ENCODE measurements around the gene EFNA5.
"Not testable (repeated sequence)": the region's sequence is repeated elsewhere in the genome, so short reads cannot be mapped to it uniquely, and the experiment has no call there.

EFNA5 gene

DNA sequence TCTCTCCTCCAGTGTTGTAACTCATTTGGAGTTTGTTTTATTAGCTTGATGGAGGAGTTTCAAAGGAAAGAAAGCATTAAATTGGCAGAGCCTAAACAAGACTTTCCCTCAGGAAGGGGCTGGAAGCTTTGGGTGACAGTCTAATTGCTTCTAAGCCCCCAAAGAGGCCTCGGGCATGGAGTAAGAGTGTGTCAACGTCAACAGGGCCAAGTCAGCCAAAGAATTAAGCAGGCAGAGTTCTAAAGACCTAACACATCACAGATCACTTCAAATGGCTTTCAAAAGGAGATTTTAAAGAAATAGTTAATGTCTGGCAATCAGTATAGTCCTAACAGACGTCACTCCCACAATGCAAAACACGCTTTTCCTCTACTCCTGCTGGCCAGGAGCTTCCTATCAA is 234.5 kb downstream of the EFNA5 start:
- no peak for DNase-seq (ENCODE audit: low read depth, low spot score)
- H3K36me3 ChIP-seq (ENCODE audit: control insufficient read depth, insufficient read depth, low read length), result no peaks in the 10 kb centered on the region
- H3K4me3 ChIP-seq (ENCODE audit: low read length), result no peak overlapping the region
- no peaks in the 10 kb centered on the region for H3K4me1 ChIP-seq (ENCODE audit: control insufficient read depth, insufficient read depth, low read length)
- WGBS (ENCODE audit: insufficient coverage, insufficient read length), result no CpG with 5 or more reads among the region's 4 CpGs
- no peaks in the 10 kb centered on the region for H3K27me3 ChIP-seq (ENCODE audit: control insufficient read depth, insufficient read depth, low read length)
- H3K27ac ChIP-seq (ENCODE audit: low read length), result no peak overlapping the region
- H3K9me3 ChIP-seq (ENCODE audit: control insufficient read depth, insufficient read depth, low read length), result no peaks in the 10 kb centered on the region

DNA sequence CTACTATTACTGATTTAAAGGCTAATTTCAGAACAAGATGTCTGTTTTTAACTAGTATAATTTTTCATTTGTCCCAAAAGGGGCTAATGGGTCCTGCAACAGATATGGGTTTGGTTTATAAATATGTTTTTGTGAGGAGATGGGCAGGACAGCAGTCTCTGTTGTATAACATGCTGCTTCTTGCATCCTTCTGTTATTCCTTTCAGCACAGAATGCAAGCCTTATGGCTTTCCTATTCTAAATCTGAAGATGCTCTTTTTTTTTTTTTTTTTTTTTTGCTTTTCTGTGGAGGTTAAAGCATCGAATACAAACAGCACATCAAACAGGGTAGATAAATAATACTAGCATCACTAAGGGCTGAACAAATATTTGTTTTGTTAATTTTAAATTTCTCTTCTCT is 235.7 kb downstream of the EFNA5 start:
- no peaks in the 10 kb centered on the region for H3K9me3 ChIP-seq (ENCODE audit: control insufficient read depth, insufficient read depth, low read length)
- H3K27me3 ChIP-seq (ENCODE audit: control insufficient read depth, insufficient read depth, low read length), result no peaks in the 10 kb centered on the region
- no peak overlapping the region for H3K27ac ChIP-seq (ENCODE audit: low read length)
- H3K4me3 ChIP-seq (ENCODE audit: low read length), result no peak overlapping the region
- no peaks in the 10 kb centered on the region for H3K4me1 ChIP-seq (ENCODE audit: control insufficient read depth, insufficient read depth, low read length)
- H3K36me3 ChIP-seq (ENCODE audit: control insufficient read depth, insufficient read depth, low read length), result no peaks in the 10 kb centered on the region
- no CpG with 5 or more reads among the region's 1 CpG for WGBS (ENCODE audit: insufficient coverage, insufficient read length)
- no peak for DNase-seq (ENCODE audit: low read depth, low spot score)

DNA sequence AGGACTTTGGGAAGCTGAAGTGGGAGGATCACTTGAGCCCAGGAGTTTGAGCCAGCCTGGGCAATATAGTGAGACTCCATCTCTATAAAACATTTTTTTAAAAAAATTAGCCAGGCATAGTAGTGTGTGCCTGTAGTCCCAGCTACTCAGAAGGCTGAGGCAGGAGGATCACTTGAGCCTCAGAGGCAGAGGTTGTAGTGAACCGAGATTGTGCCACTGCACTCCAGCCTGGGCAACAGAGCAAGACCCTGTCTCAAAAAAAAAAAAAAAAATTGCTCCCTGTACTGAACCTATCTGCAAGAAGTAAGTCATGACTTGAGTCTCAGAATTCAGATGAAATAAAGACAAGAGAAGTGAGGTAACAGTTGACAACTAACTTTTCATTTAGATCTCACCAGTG is 237.1 kb downstream of the EFNA5 start:
- H3K4me1 ChIP-seq (ENCODE audit: control insufficient read depth, insufficient read depth, low read length); DNase-seq (ENCODE audit: low read depth, low spot score); H3K27ac ChIP-seq (ENCODE audit: low read length); H3K4me3 ChIP-seq (ENCODE audit: low read length); H3K27me3 ChIP-seq (ENCODE audit: control insufficient read depth, insufficient read depth, low read length); H3K36me3 ChIP-seq (ENCODE audit: control insufficient read depth, insufficient read depth, low read length); H3K9me3 ChIP-seq (ENCODE audit: control insufficient read depth, insufficient read depth, low read length): not testable (repeated sequence)
- no CpG with 5 or more reads among the region's 1 CpG for WGBS (ENCODE audit: insufficient coverage, insufficient read length)

DNA sequence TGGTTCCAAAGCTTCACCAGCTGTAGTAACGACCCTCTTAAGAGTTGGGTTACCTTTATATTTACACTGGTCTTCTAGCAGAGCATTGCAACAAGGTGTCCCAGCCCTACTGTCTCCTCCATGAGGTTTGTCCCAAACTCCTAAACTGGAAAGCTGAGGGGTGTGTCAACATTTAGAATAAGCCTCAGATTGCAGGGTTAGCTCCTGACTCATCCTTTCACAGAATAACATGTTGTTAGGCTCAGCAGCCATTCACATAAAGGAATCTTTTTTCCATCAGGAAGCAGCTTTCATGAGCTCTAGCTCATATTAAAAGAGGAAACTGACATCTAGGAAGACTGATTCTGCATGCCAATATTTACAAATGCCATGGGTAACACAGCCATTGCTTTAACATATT is 238.7 kb downstream of the EFNA5 start:
- H3K36me3 ChIP-seq (ENCODE audit: control insufficient read depth, insufficient read depth, low read length), result no peaks in the 10 kb centered on the region
- no CpG with 5 or more reads among the region's 1 CpG for WGBS (ENCODE audit: insufficient coverage, insufficient read length)
- DNase-seq (ENCODE audit: low read depth, low spot score), result no peak
- H3K4me1 ChIP-seq (ENCODE audit: control insufficient read depth, insufficient read depth, low read length), result no peaks in the 10 kb centered on the region
- H3K27ac ChIP-seq (ENCODE audit: low read length), result no peak overlapping the region
- H3K4me3 ChIP-seq (ENCODE audit: low read length), result no peak overlapping the region
- no peaks in the 10 kb centered on the region for H3K9me3 ChIP-seq (ENCODE audit: control insufficient read depth, insufficient read depth, low read length)
- H3K27me3 ChIP-seq (ENCODE audit: control insufficient read depth, insufficient read depth, low read length), result no peaks in the 10 kb centered on the region

- H3K4me1 ChIP-seq (ENCODE audit: control insufficient read depth, insufficient read depth, low read length), result no peaks in the 10 kb centered on the region
- no peak overlapping the region for H3K4me3 ChIP-seq (ENCODE audit: low read length)
- no peaks in the 10 kb centered on the region for H3K36me3 ChIP-seq (ENCODE audit: control insufficient read depth, insufficient read depth, low read length)
- no peaks in the 10 kb centered on the region for H3K27me3 ChIP-seq (ENCODE audit: control insufficient read depth, insufficient read depth, low read length)
- H3K9me3 ChIP-seq (ENCODE audit: control insufficient read depth, insufficient read depth, low read length), result no peaks in the 10 kb centered on the region
- no CpG with 5 or more reads among the region's 4 CpGs for WGBS (ENCODE audit: insufficient coverage, insufficient read length)
- DNase-seq (ENCODE audit: low read depth, low spot score), result no peak
- no peak overlapping the region for H3K27ac ChIP-seq (ENCODE audit: low read length)
Observed at GRCh38 chr5:107431536-107431935, 239.2 kb downstream of the EFNA5 start.

- WGBS (ENCODE audit: insufficient coverage, insufficient read length), result no CpG with 5 or more reads among the region's 1 CpG
Observed at GRCh38 chr5:107430071-107430625, 240.6 kb downstream of the EFNA5 start.

DNA sequence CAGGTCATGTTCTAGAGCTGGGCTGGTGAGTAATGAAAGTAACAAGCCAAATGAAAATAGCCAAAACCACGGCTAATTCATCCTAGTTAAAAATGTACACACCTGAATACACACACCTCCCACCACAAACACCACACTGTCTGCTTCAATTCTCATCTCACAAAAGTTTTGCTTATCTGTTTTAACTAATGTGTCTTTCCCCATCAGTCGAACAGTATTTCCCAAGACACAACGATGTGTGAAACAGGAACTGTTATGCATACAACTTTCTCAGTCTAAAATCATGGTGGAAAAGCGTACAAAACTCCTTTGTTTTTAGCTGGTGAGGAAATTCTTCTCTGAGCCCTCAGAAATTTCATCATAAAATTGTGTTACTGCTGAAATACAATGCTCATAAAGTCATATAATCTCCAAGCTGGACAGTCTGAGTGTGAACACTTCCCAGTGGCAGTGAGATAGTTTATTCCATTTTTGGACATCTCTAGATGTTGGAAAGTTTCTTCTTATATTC is 242.4 kb downstream of the EFNA5 start:
- WGBS (ENCODE audit: insufficient coverage, insufficient read length), result no CpG with 5 or more reads among the region's 4 CpGs
- no peak overlapping the region for H3K4me3 ChIP-seq (ENCODE audit: low read length)
- H3K27ac ChIP-seq (ENCODE audit: low read length), result no peak overlapping the region
- no peaks in the 10 kb centered on the region for H3K27me3 ChIP-seq (ENCODE audit: control insufficient read depth, insufficient read depth, low read length)
- no peaks in the 10 kb centered on the region for H3K9me3 ChIP-seq (ENCODE audit: control insufficient read depth, insufficient read depth, low read length)
- H3K36me3 ChIP-seq (ENCODE audit: control insufficient read depth, insufficient read depth, low read length), result no peaks in the 10 kb centered on the region
- no peaks in the 10 kb centered on the region for H3K4me1 ChIP-seq (ENCODE audit: control insufficient read depth, insufficient read depth, low read length)
- DNase-seq (ENCODE audit: low read depth, low spot score), result no peak

More at GRCh38 chr5:107430071-107430625, 240.6 kb downstream of the EFNA5 start:
- Histone ChIP-seq H3K4me1 (ENCODE audit: control insufficient read depth, insufficient read depth, low read length) (no peaks in the 10 kb centered on the region), H3K36me3 (ENCODE audit: control insufficient read depth, insufficient read depth, low read length) (no peaks in the 10 kb centered on the region), H3K27ac (ENCODE audit: low read length) (no peak overlapping the region), H3K4me3 (ENCODE audit: low read length) (no peak overlapping the region), H3K9me3 (ENCODE audit: control insufficient read depth, insufficient read depth, low read length) (no peaks in the 10 kb centered on the region), H3K27me3 (ENCODE audit: control insufficient read depth, insufficient read depth, low read length) (no peaks in the 10 kb centered on the region)
- DNase-seq (ENCODE audit: low read depth, low spot score), result no peak

GRCh38 chr5:107426872-107427271 is 243.9 kb downstream of the EFNA5 start:
- Histone ChIP-seq H3K27me3 (ENCODE audit: control insufficient read depth, insufficient read depth, low read length) (no peaks in the 10 kb centered on the region), H3K4me3 (ENCODE audit: low read length) (no peak overlapping the region), H3K36me3 (ENCODE audit: control insufficient read depth, insufficient read depth, low read length) (no peaks in the 10 kb centered on the region), H3K27ac (ENCODE audit: low read length) (no peak overlapping the region), H3K9me3 (ENCODE audit: control insufficient read depth, insufficient read depth, low read length) (no peaks in the 10 kb centered on the region), H3K4me1 (ENCODE audit: control insufficient read depth, insufficient read depth, low read length) (no peaks in the 10 kb centered on the region)
- no peak for DNase-seq (ENCODE audit: low read depth, low spot score)
- WGBS (ENCODE audit: insufficient coverage, insufficient read length), result no CpG with 5 or more reads among the region's 6 CpGs

DNA sequence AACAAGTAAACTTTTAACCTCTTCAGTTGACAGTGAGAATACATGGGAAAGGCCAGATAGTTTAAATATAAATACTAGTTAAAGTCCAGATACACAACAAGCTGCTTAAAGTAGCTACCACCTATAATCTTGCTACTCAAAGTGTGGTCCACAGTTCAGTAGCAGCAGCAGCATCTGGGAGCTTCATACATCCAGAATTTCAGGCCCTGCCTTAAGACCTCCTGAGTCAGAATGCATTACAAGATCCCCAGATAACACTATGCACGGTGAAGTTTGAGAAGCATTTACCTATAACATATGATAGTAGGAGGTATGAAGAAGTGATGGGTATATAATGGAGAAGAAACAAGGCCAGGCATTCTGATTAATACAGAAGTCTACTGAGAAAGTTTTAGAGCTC is 244.5 kb downstream of the EFNA5 start:
- H3K4me1 ChIP-seq (ENCODE audit: control insufficient read depth, insufficient read depth, low read length), result no peaks in the 10 kb centered on the region
- no peak for DNase-seq (ENCODE audit: low read depth, low spot score)
- no peaks in the 10 kb centered on the region for H3K36me3 ChIP-seq (ENCODE audit: control insufficient read depth, insufficient read depth, low read length)
- H3K9me3 ChIP-seq (ENCODE audit: control insufficient read depth, insufficient read depth, low read length), result no peaks in the 10 kb centered on the region
- H3K27ac ChIP-seq (ENCODE audit: low read length), result no peak overlapping the region
- no CpG with 5 or more reads among the region's 1 CpG for WGBS (ENCODE audit: insufficient coverage, insufficient read length)
- H3K27me3 ChIP-seq (ENCODE audit: control insufficient read depth, insufficient read depth, low read length), result no peaks in the 10 kb centered on the region
- no peak overlapping the region for H3K4me3 ChIP-seq (ENCODE audit: low read length)

- Histone ChIP-seq H3K27ac (ENCODE audit: low read length) (no peak overlapping the region), H3K27me3 (ENCODE audit: control insufficient read depth, insufficient read depth, low read length) (no peaks in the 10 kb centered on the region)
- no peak for DNase-seq (ENCODE audit: low read depth, low spot score)
Observed at GRCh38 chr5:107425541-107426031, 245.2 kb downstream of the EFNA5 start.

GRCh38 chr5:107424491-107424890 is 246.2 kb downstream of the EFNA5 start:
- no peak for DNase-seq (ENCODE audit: low read depth, low spot score)
- H3K27ac ChIP-seq (ENCODE audit: low read length), result no peak overlapping the region
- H3K27me3 ChIP-seq (ENCODE audit: control insufficient read depth, insufficient read depth, low read length), result no peaks in the 10 kb centered on the region
- H3K36me3 ChIP-seq (ENCODE audit: control insufficient read depth, insufficient read depth, low read length), result no peaks in the 10 kb centered on the region
- H3K4me1 ChIP-seq (ENCODE audit: control insufficient read depth, insufficient read depth, low read length), result no peaks in the 10 kb centered on the region
- no CpG with 5 or more reads among the region's 2 CpGs for WGBS (ENCODE audit: insufficient coverage, insufficient read length)
- H3K9me3 ChIP-seq (ENCODE audit: control insufficient read depth, insufficient read depth, low read length), result no peaks in the 10 kb centered on the region
- H3K4me3 ChIP-seq (ENCODE audit: low read length), result no peak overlapping the region

More at GRCh38 chr5:107425541-107426031, 245.2 kb downstream of the EFNA5 start:
- no peaks in the 10 kb centered on the region for H3K4me1 ChIP-seq (ENCODE audit: control insufficient read depth, insufficient read depth, low read length)
- H3K4me3 ChIP-seq (ENCODE audit: low read length), result no peak overlapping the region
- no CpG with 5 or more reads among the region's 2 CpGs for WGBS (ENCODE audit: insufficient coverage, insufficient read length)
- H3K9me3 ChIP-seq (ENCODE audit: control insufficient read depth, insufficient read depth, low read length), result no peaks in the 10 kb centered on the region
- no peaks in the 10 kb centered on the region for H3K36me3 ChIP-seq (ENCODE audit: control insufficient read depth, insufficient read depth, low read length)
